HCT116 (cell line): Measurements from ENCODE around the gene TP53. TPM values are rescaled to one million over a fixed set of nuclear protein-coding genes. Genes with fewer than 3 reads are reported as not detected.

Experiments
- ATAC-seq: fragments of 200-7000 bp; cut with Tn5 transposase; 2 replicates; pipeline ENCODE4 v1.9.1; 2020; ENCODE audit warnings: mild to moderate bottlenecking, moderate library complexity
- BruUV-seq: library from RNA; stranded (reverse); fragments of 400-500 nt; replicated peaks from 2 replicates; lab custom pipeline; 2021; lab: Mats Ljungman, UMichigan
- CTCF ChIA-PET: fragments of 300-600 bp; sonication (Branson Sonifier 250); formaldehyde crosslinking; loops from one replicate; lab custom pipeline; 2021; ENCODE audit warnings: antibody characterized with exemption; lab: Charles Lee
- POLR2A ChIA-PET: fragments of 300-600, 350-600 bp; sonication (Branson Sonifier 250); formaldehyde crosslinking; loops from one replicate; lab custom pipeline; 2021; ENCODE audit warnings: antibody characterized with exemption; lab: Charles Lee
- RAD21 ChIA-PET, 2 experiments: fragments of 300-600 bp; sonication (Branson Sonifier 250); formaldehyde crosslinking; loops; one replicate each; lab custom pipeline; 2023; ENCODE audit warnings: low total read pairs in 2 of 2; ENCODE audit not compliant: uncharacterized antibody in 2 of 2, unreplicated experiment in 2 of 2, low non-redundant PET in 1 of 2; lab: Charles Lee
- DNase-seq: peaks from one replicate; pipeline ENCODE4 v3.0.0-alpha.2; 2010; ENCODE audit warnings: low read depth, low spot score
- H2AFZ ChIP-seq: fragments of 200-600 bp; shearing (Covaris generic), sonication (generic); 2 replicates; pipeline ENCODE4 v1.6.1; 2017; ENCODE audit warnings: low read depth, mixed run types, mixed read lengths, antibody characterized with exemption, low read length; ENCODE audit not compliant: poor library complexity, severe bottlenecking
- H3K27ac ChIP-seq: 2 replicates; pipeline ENCODE4 v1.5.1; 2012; ENCODE audit warnings: low read depth, low read length
- H3K27me3 ChIP-seq: fragments of 200-600 bp; sonication (generic); 2 replicates; pipeline ENCODE4 v1.6.1; 2016; ENCODE audit warnings: mixed run types, low read length, mixed read lengths; ENCODE audit not compliant: insufficient read depth
- H3K36me3 ChIP-seq, 2 experiments: fragments of 200-500 bp in 1 of 2; fragments of 200-600 bp in 1 of 2; sonication (Bioruptor generic) in 1 of 2; sonication (generic) in 1 of 2; 2 replicates each; pipeline versions ENCODE4 v1.5.1 to v1.6.1; 2014 to 2016; ENCODE audit warnings: low read length in 2 of 2, inconsistent platforms in 1 of 2, mixed read lengths in 1 of 2, mixed run types in 1 of 2; ENCODE audit not compliant: insufficient read depth in 2 of 2, control insufficient read depth in 1 of 2
- H3K4me1 ChIP-seq, 2 experiments: fragments of 200-600 bp in 1 of 2; sonication (generic) in 1 of 2; 2 replicates each; pipeline versions ENCODE4 v1.5.1 to v1.6.1; 2012 to 2017; ENCODE audit warnings: low read length in 2 of 2, inconsistent platforms in 1 of 2, mild to moderate bottlenecking in 1 of 2, mixed read lengths in 1 of 2, mixed run types in 1 of 2, moderate library complexity in 1 of 2; ENCODE audit not compliant: insufficient read depth in 2 of 2, control insufficient read depth in 1 of 2
- H3K4me2 ChIP-seq: fragments of 200-600 bp; sonication (generic); 2 replicates; pipeline ENCODE4 v1.6.1; 2017; ENCODE audit warnings: mixed run types, low read length, mixed read lengths
- H3K4me3 ChIP-seq, 2 experiments: fragments of 200-600 bp in 1 of 2; sonication (generic) in 1 of 2; replicated peaks in 1 of 2; 2 replicates each; pipeline ENCODE4 v1.5.1; 2011 to 2016; ENCODE audit warnings: low read length in 2 of 2, control low read depth in 1 of 2, low read depth in 1 of 2, mild to moderate bottlenecking in 1 of 2, mixed read lengths in 1 of 2, mixed run types in 1 of 2
- H3K79me2 ChIP-seq: fragments of 200-600 bp; sonication (generic); 2 replicates; pipeline ENCODE4 v1.6.1; 2017; ENCODE audit warnings: mild to moderate bottlenecking, mixed run types, low read length, moderate library complexity, mixed read lengths; ENCODE audit not compliant: insufficient read depth
- H3K9ac ChIP-seq: fragments of 200-600 bp; sonication (generic); 2 replicates; pipeline ENCODE4 v1.6.1; 2016; ENCODE audit warnings: low read length, mixed read lengths
- H3K9me2 ChIP-seq: fragments of 200-600 bp; sonication (generic), shearing (Covaris generic); 2 replicates; pipeline ENCODE4 v1.6.1; 2017; ENCODE audit warnings: mixed run types, mild to moderate bottlenecking, moderate library complexity; ENCODE audit not compliant: insufficient read depth
- H3K9me3 ChIP-seq, 2 experiments: fragments of 200-500 bp in 1 of 2; fragments of 200-600 bp in 1 of 2; sonication (Bioruptor generic) in 1 of 2; sonication (generic) in 1 of 2; 2 replicates each; pipeline ENCODE4 v1.6.1; 2014 to 2017; ENCODE audit warnings: low read length in 2 of 2, mixed read lengths in 2 of 2, inconsistent platforms in 1 of 2, low read depth in 1 of 2, mild to moderate bottlenecking in 1 of 2, mixed run types in 1 of 2, moderate library complexity in 1 of 2; ENCODE audit not compliant: control insufficient read depth in 1 of 2, insufficient read depth in 1 of 2
- H4K20me1 ChIP-seq: fragments of 200-600 bp; sonication (generic), shearing (Covaris generic); 2 replicates; pipeline ENCODE4 v1.6.1; 2017; ENCODE audit warnings: mixed run types, mild to moderate bottlenecking, moderate library complexity; ENCODE audit not compliant: insufficient read depth
- EGR1 ChIP-seq: IDR thresholded peaks from 2 replicates; pipeline ENCODE4 v1.6.1; 2012; ENCODE audit warnings: low read depth
- ELF1 ChIP-seq: IDR thresholded peaks from 2 replicates; pipeline ENCODE4 v1.6.1; 2012; ENCODE audit warnings: low read depth, borderline replicate concordance
- EZH2 ChIP-seq: fragments of 200-600 bp; sonication (generic); IDR thresholded peaks from 2 replicates; pipeline ENCODE4 v1.6.1; 2017; ENCODE audit warnings: antibody characterized with exemption, mixed run types
- EZH2phosphoT487 ChIP-seq: fragments of 200-600 bp; IDR thresholded peaks from 2 replicates; pipeline ENCODE4 v1.6.1; 2018; ENCODE audit warnings: antibody characterized with exemption, borderline replicate concordance
- JUND ChIP-seq: IDR thresholded peaks from 2 replicates; pipeline ENCODE4 v1.6.1; 2012
- REST ChIP-seq: IDR thresholded peaks from 2 replicates; pipeline ENCODE4 v1.6.1; 2012; ENCODE audit warnings: low read depth
- TCF7L2 ChIP-seq: IDR thresholded peaks from 2 replicates; pipeline ENCODE4 v1.7.0; 2011; ENCODE audit warnings: borderline replicate concordance, inconsistent platforms; ENCODE audit not compliant: insufficient read depth, insufficient read length; ENCODE audit errors: extremely low read depth
- ZBTB33 ChIP-seq: IDR thresholded peaks from 2 replicates; pipeline ENCODE4 v1.6.1; 2011; ENCODE audit warnings: mild to moderate bottlenecking, low read length, moderate library complexity; ENCODE audit not compliant: insufficient replicate concordance; ENCODE audit errors: extremely low read depth
- intact Hi-C: fragments of 100-400 bp; cut with micrococcal nuclease; formaldehyde crosslinking; loops from 2 replicates; pipeline ENCODE4 v1.10.0; 2022
- total RNA-seq: library from RNA; stranded (reverse); gene quantifications from one replicate; pipeline ENCODE4 v1.2.1, GENCODE V29; 2021; ENCODE audit not compliant: unreplicated experiment
- TF ChIP-seq, protein P1 (sequence below): IDR thresholded peaks from 2 replicates; pipeline ENCODE4 v1.6.1; 2012

TP53 gene
- total RNA-seq, 1 experiment from 2014 or later, result 110 TPM

DNA sequence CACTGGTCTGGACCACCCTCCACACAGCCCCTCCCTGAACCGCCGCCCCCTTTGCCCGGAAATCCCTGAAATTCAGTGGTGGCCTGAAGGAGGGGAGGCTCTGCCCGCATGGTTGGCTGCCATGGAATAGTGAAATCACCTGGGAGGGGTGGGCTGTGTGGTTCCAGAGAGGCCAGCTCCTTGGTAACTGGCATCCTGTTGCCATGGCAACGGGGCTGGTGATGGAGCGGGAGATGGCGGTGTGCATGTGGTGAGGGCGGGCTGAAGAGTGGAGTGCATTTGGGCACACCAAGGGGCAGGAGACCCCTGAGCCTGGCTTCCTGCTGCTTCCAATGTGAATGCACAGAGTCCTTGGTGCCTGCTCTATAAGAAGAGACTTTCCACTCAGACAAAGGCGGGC is 20.2 kb upstream of the TP53 start:
- no peak overlapping the region for H3K4me2 ChIP-seq
- no peak overlapping the region for H3K27ac ChIP-seq
- TF ChIP-seq ZBTB33, result no peak
- no peak overlapping the region for H2AFZ ChIP-seq
- H3K9me3 ChIP-seq, result no peaks in the 10 kb centered on the region
- intact Hi-C loops, result no loop called here
- H3K4me1 ChIP-seq, result peaks cover 0 to 21% of the 10 kb centered on the region in 2 experiments; a peak in 1 of 4 replicates
- ChIA-PET RAD21 (no interaction called here), CTCF (interaction anchor here (1.0 kb wide), 1 partner anchor 9 kb away, joined by 3 read pairs; no protein-coding TSS in a partner anchor), POLR2A (no interaction called here)
- DNase-seq, result no peak
- H3K9me2 ChIP-seq, result 0 out of 2 replicates have a peak, but pooled peaks cover 3% of the 10 kb centered on the region
- BruUV-seq, result no TSS peak
- no peaks in the 10 kb centered on the region for H3K36me3 ChIP-seq
- no peak overlapping the region for H3K9ac ChIP-seq
- no peaks in the 10 kb centered on the region for H3K79me2 ChIP-seq
- no peaks in the 10 kb centered on the region for H4K20me1 ChIP-seq
- no peaks in the 10 kb centered on the region for H3K27me3 ChIP-seq
- ATAC-seq, result no peak
- no peak overlapping the region for H3K4me3 ChIP-seq

DNA sequence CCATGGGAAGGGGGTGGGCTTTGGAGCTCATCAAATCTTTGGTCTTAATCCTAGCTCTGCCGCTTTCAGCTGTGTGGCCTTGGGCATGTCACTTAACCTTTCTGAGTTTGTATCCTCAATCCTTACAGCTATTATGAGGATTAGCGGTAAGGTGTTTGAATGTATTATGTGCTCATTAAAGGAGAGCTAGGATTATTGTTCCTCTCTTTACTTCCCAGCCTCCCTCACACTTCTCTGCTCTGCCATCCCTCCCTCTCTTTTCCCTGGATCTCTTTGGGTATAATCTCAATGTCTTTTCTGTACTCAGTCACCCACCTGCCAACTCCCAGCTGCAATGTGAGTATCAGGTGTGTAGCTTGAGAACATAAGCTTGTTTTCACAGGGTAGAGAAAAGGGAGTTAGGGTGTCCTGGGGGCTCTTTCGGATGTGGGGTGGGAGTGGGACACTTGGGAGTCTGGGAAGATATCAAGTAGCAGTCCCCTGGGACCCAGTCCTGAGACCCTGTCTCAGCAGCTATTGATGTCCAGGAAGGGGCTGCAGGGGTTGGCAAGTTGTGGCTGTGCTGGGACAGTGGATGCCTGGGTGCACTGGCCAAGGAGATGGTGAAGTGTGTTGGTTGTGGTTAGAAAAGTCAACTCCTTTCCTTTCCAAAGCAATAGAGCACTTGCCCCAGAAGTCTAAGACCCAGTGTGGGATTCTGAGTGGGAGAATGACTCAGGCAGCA is 19.5 kb upstream of the TP53 start:
- POLR2A ChIA-PET, result interaction anchor here (1.2 kb wide), 2 partner anchors 10 to 20 kb away, joined by 3 to 4 read pairs; no protein-coding TSS in a partner anchor
- no peak for TF ChIP-seq TCF7L2
- no peak for TF ChIP-seq ZBTB33
- TF ChIP-seq EGR1, result no peak
- TF ChIP-seq, protein P1, sequence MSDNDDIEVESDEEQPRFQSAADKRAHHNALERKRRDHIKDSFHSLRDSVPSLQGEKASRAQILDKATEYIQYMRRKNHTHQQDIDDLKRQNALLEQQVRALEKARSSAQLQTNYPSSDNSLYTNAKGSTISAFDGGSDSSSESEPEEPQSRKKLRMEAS, result no peak
- TF ChIP-seq JUND, result no peak
- TF ChIP-seq EZH2, result no peak
- no peak for TF ChIP-seq REST
- TF ChIP-seq EZH2phosphoT487, result no peak
- TF ChIP-seq ELF1, result no peak

More for the DNA sequence above, 19.5 kb upstream of the TP53 start:
- ChIA-PET CTCF (interaction anchor here (1.0 kb wide), 1 partner anchor 10 kb away, joined by 3 read pairs; no protein-coding TSS in a partner anchor), RAD21 (no interaction called here)
- H3K27me3 ChIP-seq, result no peaks in the 10 kb centered on the region
- no peak for ATAC-seq
- no peak for DNase-seq
- H3K4me3 ChIP-seq, result no peak overlapping the region
- H2AFZ ChIP-seq, result no peak overlapping the region
- no peaks in the 10 kb centered on the region for H4K20me1 ChIP-seq
- H3K4me2 ChIP-seq, result no peak overlapping the region
- BruUV-seq, result no TSS peak
- no peak overlapping the region for H3K27ac ChIP-seq
- intact Hi-C loops, result no loop called here
- H3K79me2 ChIP-seq, result no peaks in the 10 kb centered on the region
- H3K4me1 ChIP-seq, result peaks cover 0 to 21% of the 10 kb centered on the region in 2 experiments; a peak in 1 of 4 replicates
- H3K36me3 ChIP-seq, result peaks cover 2 to 3% of the 10 kb centered on the region in 2 experiments; a peak in 1 of 4 replicates
- H3K9me3 ChIP-seq, result no peaks in the 10 kb centered on the region
- H3K9me2 ChIP-seq, result 0 out of 2 replicates have a peak, but pooled peaks cover 3% of the 10 kb centered on the region
- no peak overlapping the region for H3K9ac ChIP-seq
